Mesenchymal stem cell (in vitro differentiated cells and primary cell): ENCODE data around the gene ATP6V0E2.

Experiments used
- DNase-seq: peaks from one replicate; pipeline ENCODE4 v3.0.0-alpha.2; 2013
- H2AFZ ChIP-seq: one replicate; pipeline ENCODE4 v1.6.1; 2013; ENCODE audit warnings: low read depth, mild to moderate bottlenecking, control low read depth, inconsistent platforms, low read length, moderate library complexity
- H2AK5ac ChIP-seq: 2 replicates; pipeline ENCODE4 v1.6.1; 2013; ENCODE audit warnings: low read length, moderate library complexity, mild to moderate bottlenecking, inconsistent platforms; ENCODE audit not compliant: severe bottlenecking
- H2BK120ac ChIP-seq: one replicate; pipeline ENCODE4 v1.6.1; 2013; ENCODE audit warnings: low read depth, mild to moderate bottlenecking, inconsistent platforms, low read length, moderate library complexity
- H2BK12ac ChIP-seq, 2 experiments: one replicate each; pipeline ENCODE4 v1.6.1; 2013; ENCODE audit warnings: inconsistent platforms in 2 of 2, low read length in 2 of 2, mild to moderate bottlenecking in 2 of 2, moderate library complexity in 2 of 2, control low read depth in 1 of 2
- H2BK15ac ChIP-seq: one replicate; pipeline ENCODE4 v1.6.1; 2013; ENCODE audit warnings: mild to moderate bottlenecking, low read depth, inconsistent platforms; ENCODE audit not compliant: poor library complexity, severe bottlenecking
- H2BK5ac ChIP-seq: 2 replicates; pipeline ENCODE4 v1.6.1; 2013; ENCODE audit warnings: low read depth, mild to moderate bottlenecking, low read length, control low read depth, inconsistent platforms; ENCODE audit not compliant: poor library complexity, severe bottlenecking
- H3K14ac ChIP-seq, 2 experiments: one replicate each; pipeline ENCODE4 v1.6.1; 2013; ENCODE audit warnings: inconsistent platforms in 2 of 2, low read length in 2 of 2, control low read depth in 1 of 2, mild to moderate bottlenecking in 1 of 2, moderate library complexity in 1 of 2
- H3K18ac ChIP-seq, 2 experiments: one replicate each; pipeline ENCODE4 v1.6.1; 2013; ENCODE audit warnings: inconsistent platforms in 2 of 2, low read length in 2 of 2, control low read depth in 1 of 2, low read depth in 1 of 2, mild to moderate bottlenecking in 1 of 2
- H3K23ac ChIP-seq, 2 experiments: one replicate each; pipeline ENCODE4 v1.6.1; 2013; ENCODE audit warnings: inconsistent platforms in 2 of 2, low read length in 2 of 2, mild to moderate bottlenecking in 2 of 2, moderate library complexity in 2 of 2, control low read depth in 1 of 2
- H3K27ac ChIP-seq: 2 replicates; pipeline ENCODE4 v1.5.1; 2013; ENCODE audit warnings: mild to moderate bottlenecking, moderate library complexity, low read length, control low read depth, inconsistent platforms; ENCODE audit not compliant: poor library complexity, severe bottlenecking
- H3K27me3 ChIP-seq, 2 experiments: 2 replicates each; pipeline versions ENCODE4 v1.6.1 to v1.7.0; 2013; ENCODE audit warnings: low read length in 2 of 2, mild to moderate bottlenecking in 2 of 2, moderate library complexity in 2 of 2, control low read depth in 1 of 2, inconsistent platforms in 1 of 2; ENCODE audit not compliant: control insufficient read depth in 1 of 2, insufficient read depth in 1 of 2
- H3K36me3 ChIP-seq, 2 experiments: 2 replicates each; pipeline versions ENCODE4 v1.6.1 to v1.7.0; 2013; ENCODE audit warnings: low read length in 2 of 2, control low read depth in 1 of 2, inconsistent platforms in 1 of 2, low read depth in 1 of 2, mild to moderate bottlenecking in 1 of 2; ENCODE audit not compliant: insufficient read depth in 2 of 2, control insufficient read depth in 1 of 2
- H3K4ac ChIP-seq, 2 experiments: one replicate each; pipeline ENCODE4 v1.6.1; 2013; ENCODE audit warnings: inconsistent platforms in 2 of 2, low read length in 2 of 2, mild to moderate bottlenecking in 2 of 2, moderate library complexity in 2 of 2, control low read depth in 1 of 2, low read depth in 1 of 2
- H3K4me1 ChIP-seq: 2 replicates; pipeline ENCODE4 v1.6.1; 2013; ENCODE audit warnings: low read depth, low read length, control low read depth; ENCODE audit not compliant: control insufficient read depth, insufficient read depth
- H3K4me2 ChIP-seq: 2 replicates; pipeline ENCODE4 v1.6.1; 2013; ENCODE audit warnings: low read length, mild to moderate bottlenecking, inconsistent platforms; ENCODE audit not compliant: poor library complexity, severe bottlenecking
- H3K4me3 ChIP-seq, 2 experiments: 2 replicates each; pipeline versions ENCODE4 v1.5.1 to v1.7.0; 2013; ENCODE audit warnings: low read length in 2 of 2, mild to moderate bottlenecking in 2 of 2, control low read depth in 1 of 2, low read depth in 1 of 2; ENCODE audit not compliant: insufficient read depth in 1 of 2
- H3K79me1 ChIP-seq: replicated peaks from 2 replicates; pipeline ENCODE4 v1.6.1; 2013; ENCODE audit warnings: mild to moderate bottlenecking, control low read depth, low read length, inconsistent platforms; ENCODE audit not compliant: poor library complexity, severe bottlenecking
- H3K9ac ChIP-seq: 2 replicates; pipeline ENCODE4 v1.7.0; 2013; ENCODE audit warnings: mild to moderate bottlenecking, low read length, moderate library complexity
- H3K9me3 ChIP-seq: 2 replicates; pipeline ENCODE4 v1.7.0; 2013; ENCODE audit warnings: mild to moderate bottlenecking, low read length; ENCODE audit not compliant: control insufficient read depth
- H4K8ac ChIP-seq: one replicate; pipeline ENCODE4 v1.6.1; 2013; ENCODE audit warnings: inconsistent platforms, mild to moderate bottlenecking, low read length, moderate library complexity
- H4K91ac ChIP-seq: one replicate; pipeline ENCODE4 v1.6.1; 2013; ENCODE audit warnings: mild to moderate bottlenecking, low read length, inconsistent platforms
- WGBS: methylation state at CpG from one replicate; pipeline ENCODE4 v1.1.7; 2013; ENCODE audit warnings: mixed read lengths; 5-methylcytosine and 5-hydroxymethylcytosine counted together

The ATP6V0E2 gene

DNA sequence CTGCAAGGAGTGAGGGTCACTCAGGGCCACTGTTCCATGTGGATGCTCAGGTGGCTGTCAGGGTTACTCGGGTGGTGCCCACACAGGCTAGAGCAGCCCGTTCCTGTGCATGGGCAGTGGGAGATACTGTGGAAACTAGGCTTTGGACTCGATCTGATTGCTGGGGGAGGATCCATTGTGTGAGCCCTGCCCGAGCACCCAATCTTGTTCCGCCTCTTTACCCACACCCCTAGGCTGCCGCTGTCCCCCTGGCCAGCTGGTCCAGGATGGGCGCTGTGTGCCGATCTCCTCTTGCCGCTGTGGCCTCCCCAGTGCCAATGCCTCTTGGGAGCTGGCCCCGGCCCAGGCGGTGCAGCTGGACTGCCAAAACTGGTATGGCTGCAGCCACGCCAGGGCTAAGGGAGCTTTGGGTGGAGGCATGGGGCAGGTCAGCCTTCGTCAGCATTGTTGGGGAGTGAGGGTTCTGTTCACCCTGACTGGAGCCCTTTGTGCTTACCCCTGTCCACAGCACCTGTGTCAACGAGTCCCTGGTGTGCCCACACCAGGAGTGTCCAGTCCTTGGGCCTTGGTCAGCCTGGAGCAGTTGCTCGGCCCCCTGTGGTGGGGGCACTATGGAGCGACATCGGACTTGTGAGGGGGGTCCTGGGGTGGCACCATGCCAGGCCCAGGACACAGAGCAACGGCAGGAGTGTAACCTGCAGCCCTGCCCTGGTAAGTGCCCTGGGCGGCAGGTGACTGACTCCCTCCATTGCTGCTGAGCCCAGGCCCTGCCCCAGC lies 48.0 kb upstream of the ATP6V0E2 start:
- H3K27ac ChIP-seq = no peak overlapping the region
- no peak overlapping the region for H3K18ac ChIP-seq
- no peak overlapping the region for H2BK12ac ChIP-seq
- no peak overlapping the region for H2AK5ac ChIP-seq
- H3K9ac ChIP-seq = no peak overlapping the region
- H2BK5ac ChIP-seq = no peak overlapping the region
- H3K4ac ChIP-seq = no peak overlapping the region
- no peak overlapping the region for H3K14ac ChIP-seq
- H3K27me3 ChIP-seq = peaks cover 18% of the 10 kb centered on the region in 2 experiments
- H3K4me3 ChIP-seq = peak overlapping the region in 1 of 2 experiments; percentile 25
- H2AFZ ChIP-seq = no peak overlapping the region
- no peak overlapping the region for H4K91ac ChIP-seq
- no peaks in the 10 kb centered on the region for H3K79me1 ChIP-seq
- H3K4me2 ChIP-seq = no peak overlapping the region
- H2BK15ac ChIP-seq = no peak overlapping the region
- H2BK120ac ChIP-seq = no peak overlapping the region
- DNase-seq = no peak
- H3K36me3 ChIP-seq = no peaks in the 10 kb centered on the region
- H4K8ac ChIP-seq = no peak overlapping the region
- no peaks in the 10 kb centered on the region for H3K4me1 ChIP-seq
- H3K9me3 ChIP-seq = no peaks in the 10 kb centered on the region
- WGBS = 89% methylated on average over 17 of the region's 19 CpGs
- no peak overlapping the region for H3K23ac ChIP-seq

DNA sequence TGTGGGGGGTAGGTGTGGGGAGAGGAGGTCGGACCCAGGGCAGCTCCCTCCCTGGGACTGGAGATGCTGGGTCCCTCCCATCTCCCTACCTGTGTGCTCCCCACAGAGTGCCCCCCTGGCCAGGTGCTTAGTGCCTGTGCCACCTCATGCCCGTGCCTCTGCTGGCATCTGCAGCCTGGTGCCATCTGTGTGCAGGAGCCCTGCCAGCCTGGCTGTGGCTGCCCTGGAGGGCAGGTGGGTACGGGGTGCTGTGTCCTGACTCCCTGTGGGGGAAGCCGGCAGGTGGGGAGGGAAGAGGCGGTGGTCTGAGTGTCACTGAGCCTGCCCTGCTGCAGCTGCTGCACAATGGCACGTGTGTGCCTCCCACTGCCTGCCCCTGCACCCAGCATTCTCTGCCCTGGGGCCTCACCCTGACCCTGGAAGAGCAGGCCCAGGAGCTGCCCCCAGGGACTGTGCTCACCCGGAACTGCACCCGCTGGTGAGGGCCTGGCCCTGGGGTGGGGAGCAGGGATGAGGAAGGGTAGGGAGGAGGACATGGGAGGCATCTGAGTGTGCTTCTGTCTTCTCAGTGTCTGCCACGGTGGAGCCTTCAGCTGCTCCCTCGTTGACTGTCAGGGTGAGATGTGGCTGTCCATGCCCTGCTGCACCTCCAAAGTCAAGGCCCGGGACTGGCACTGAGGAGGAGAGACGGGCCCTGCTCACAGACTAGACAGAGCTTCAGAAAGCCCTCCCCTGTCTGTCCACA lies 47.3 kb upstream of the ATP6V0E2 start:
- H4K8ac ChIP-seq = no peak overlapping the region
- no peak overlapping the region for H3K27ac ChIP-seq
- no peak overlapping the region for H3K9ac ChIP-seq
- H2AK5ac ChIP-seq = no peak overlapping the region
- H2BK15ac ChIP-seq = no peak overlapping the region
- no peak overlapping the region for H2BK120ac ChIP-seq
- H3K14ac ChIP-seq = peak overlapping the region in 1 of 2 experiments; percentile 41
- H3K18ac ChIP-seq = no peak overlapping the region
- no peaks in the 10 kb centered on the region for H3K36me3 ChIP-seq
- no peak overlapping the region for H3K4ac ChIP-seq
- no peaks in the 10 kb centered on the region for H3K79me1 ChIP-seq
- no peak overlapping the region for H2BK5ac ChIP-seq
- no peak overlapping the region for H2BK12ac ChIP-seq
- H3K4me3 ChIP-seq = no peak overlapping the region
- H3K27me3 ChIP-seq = peaks cover 20 to 25% of the 10 kb centered on the region in 2 experiments
- no peak for DNase-seq
- no peaks in the 10 kb centered on the region for H3K4me1 ChIP-seq
- WGBS = 86% methylated on average over 8 of the region's 12 CpGs
- no peak overlapping the region for H3K4me2 ChIP-seq
- no peak overlapping the region for H3K23ac ChIP-seq
- no peak overlapping the region for H2AFZ ChIP-seq
- no peaks in the 10 kb centered on the region for H3K9me3 ChIP-seq
- H4K91ac ChIP-seq = no peak overlapping the region

DNA sequence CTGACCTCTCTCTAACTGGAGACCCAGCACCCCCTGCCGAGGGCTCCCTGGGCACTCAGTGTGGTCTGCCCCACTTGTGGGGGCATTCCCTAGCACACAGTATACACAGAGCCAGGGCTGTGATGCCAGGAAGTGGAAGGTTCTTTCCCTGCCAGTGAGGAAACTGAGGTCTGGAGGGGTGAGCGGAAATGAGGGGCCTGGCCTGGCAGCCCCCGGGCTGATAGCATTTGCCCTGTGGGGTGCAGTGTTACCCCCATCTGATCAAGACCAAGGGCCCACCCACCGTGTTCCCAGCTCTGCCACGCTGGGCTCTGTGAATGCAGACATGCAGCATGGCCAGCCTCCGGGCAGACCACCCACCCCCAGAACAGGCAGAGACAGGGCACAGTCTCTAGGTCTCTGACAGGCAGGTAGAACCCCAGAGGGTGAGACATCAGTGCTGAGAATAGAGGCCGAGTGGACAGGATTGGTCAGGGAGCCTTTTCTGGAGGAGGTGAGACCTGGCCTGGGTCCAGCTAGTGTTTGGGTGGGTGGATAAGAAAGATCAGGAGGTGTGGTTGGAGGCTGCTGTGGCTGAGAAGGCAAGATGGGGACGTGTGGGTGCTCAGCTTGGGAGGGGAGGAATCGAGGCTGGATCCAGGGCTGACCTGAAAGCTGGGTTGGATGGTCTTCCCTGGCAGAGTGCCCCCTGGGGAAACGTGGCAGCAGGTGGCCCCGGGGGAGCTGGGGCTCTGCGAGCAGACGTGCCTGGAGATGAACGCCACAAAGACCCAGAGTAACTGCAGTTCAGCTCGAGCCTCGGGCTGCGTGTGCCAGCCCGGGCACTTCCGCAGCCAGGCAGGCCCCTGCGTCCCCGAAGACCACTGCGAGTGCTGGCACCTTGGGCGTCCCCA lies 46.4 kb upstream of the ATP6V0E2 start:
- Histone ChIP-seq H3K18ac (no peak overlapping the region), H2BK5ac (no peak overlapping the region), H3K14ac (no peak overlapping the region), H3K4me3 (no peak overlapping the region), H3K9me3 (no peaks in the 10 kb centered on the region), H3K27ac (no peak overlapping the region), H2BK12ac (no peak overlapping the region), H3K36me3 (no peaks in the 10 kb centered on the region), H3K23ac (no peak overlapping the region), H3K4me2 (no peak overlapping the region), H3K4ac (no peak overlapping the region), H2BK120ac (no peak overlapping the region), H4K8ac (no peak overlapping the region), H2AFZ (no peak overlapping the region), H4K91ac (no peak overlapping the region), H3K27me3 (peaks cover 27 to 30% of the 10 kb centered on the region in 2 experiments), H3K79me1 (no peaks in the 10 kb centered on the region), H3K9ac (no peak overlapping the region), H3K4me1 (no peaks in the 10 kb centered on the region), H2BK15ac (no peak overlapping the region), H2AK5ac (no peak overlapping the region)
- 83% methylated on average over 19 of the region's 23 CpGs for WGBS
- no peak for DNase-seq
